HEK293 (cell line): ENCODE data around the gene TMEM81.
A peak's percentile ranks its signal among the peaks of the same experiment; 100 is the strongest.

ENCODE experiments used
- CTCF ChIA-PET: fragments of 350-600 bp; formaldehyde crosslinking; extraction: SDS; loops from one replicate; lab custom pipeline; 2021; ENCODE audit warnings: antibody characterized with exemption; lab: Yijun Ruan, JAX
- POLR2A ChIA-PET: fragments of 300-600 bp; formaldehyde crosslinking; extraction: SDS; loops from one replicate; lab custom pipeline; 2020; ENCODE audit warnings: antibody characterized with exemption, inconsistent platforms; lab: Yijun Ruan, JAX
- H3K27ac ChIP-seq: fragments of 200-500 bp; sonication (Bioruptor generic); 2 replicates; pipeline ENCODE4 v1.5.1; 2014; ENCODE audit warnings: low read depth, low read length, control low read depth, inconsistent platforms; ENCODE audit errors: extremely low read depth
- H3K36me3 ChIP-seq, 2 experiments: fragments of 200-500 bp in 1 of 2; sonication (Bioruptor generic) in 1 of 2; 1 replicate in 1 of 2; 2 replicates in 1 of 2; pipeline ENCODE4 v1.5.1; 2014 to 2017; ENCODE audit warnings: inconsistent platforms in 2 of 2, low read length in 2 of 2; ENCODE audit not compliant: control insufficient read depth in 2 of 2, insufficient read depth in 1 of 2
- H3K4me1 ChIP-seq: fragments of 200-500 bp; sonication (Bioruptor generic); 2 replicates; pipeline ENCODE4 v1.5.1; 2014; ENCODE audit warnings: mild to moderate bottlenecking, low read length, inconsistent platforms; ENCODE audit not compliant: control insufficient read depth, insufficient read depth
- H3K4me3 ChIP-seq: 2 replicates; pipeline ENCODE4 v1.5.1; 2011; ENCODE audit warnings: low read depth, mild to moderate bottlenecking, control low read depth, low read length, moderate library complexity
- H3K9me3 ChIP-seq: fragments of 200-500 bp; sonication (Bioruptor generic); 2 replicates; pipeline ENCODE4 v1.5.1; 2014; ENCODE audit warnings: low read depth, low read length, inconsistent platforms; ENCODE audit not compliant: control insufficient read depth, insufficient read depth
- KLF8 ChIP-seq: fragments of 450-650 bp; formaldehyde crosslinking; IDR thresholded peaks from 2 replicates; pipeline ENCODE4 v1.5.1; 2016; ENCODE audit warnings: missing biosample characterization, missing genetic modification characterization
- MYNN ChIP-seq: fragments of 450-650 bp; formaldehyde crosslinking; IDR thresholded peaks from 2 replicates; pipeline ENCODE4 v1.5.1; 2016; ENCODE audit warnings: missing biosample characterization, missing genetic modification characterization, borderline replicate concordance
- YY1 ChIP-seq: fragments of 450-650 bp; formaldehyde crosslinking; IDR thresholded peaks from 2 replicates; pipeline ENCODE4 v1.5.1; 2018; ENCODE audit warnings: missing biosample characterization, missing genetic modification characterization
- ZBTB48 ChIP-seq: fragments of 450-650 bp; formaldehyde crosslinking; IDR thresholded peaks from 2 replicates; pipeline ENCODE4 v1.5.1; 2016; ENCODE audit warnings: missing biosample characterization, missing genetic modification characterization
- ZFP37 ChIP-seq: fragments of 450-650 bp; formaldehyde crosslinking; IDR thresholded peaks from 2 replicates; pipeline ENCODE4 v1.5.1; 2016; ENCODE audit warnings: missing biosample characterization, missing genetic modification characterization
- ZNF223 ChIP-seq: fragments of 450-650 bp; formaldehyde crosslinking; IDR thresholded peaks from 2 replicates; pipeline ENCODE4 v1.5.1; 2016; ENCODE audit warnings: missing biosample characterization, missing genetic modification characterization
- ZNF23 ChIP-seq: fragments of 450-650 bp; formaldehyde crosslinking; IDR thresholded peaks from 2 replicates; pipeline ENCODE4 v1.5.1; 2016; ENCODE audit warnings: missing biosample characterization, missing genetic modification characterization, borderline replicate concordance
- ZNF24 ChIP-seq: fragments of 450-650 bp; formaldehyde crosslinking; IDR thresholded peaks from 2 replicates; pipeline ENCODE4 v1.5.1; 2016; ENCODE audit warnings: missing biosample characterization, missing genetic modification characterization
- ZNF747 ChIP-seq: fragments of 450-650 bp; formaldehyde crosslinking; IDR thresholded peaks from 2 replicates; pipeline ENCODE4 v1.5.1; 2016; ENCODE audit warnings: missing biosample characterization, missing genetic modification characterization
- ZNF768 ChIP-seq: fragments of 450-650 bp; formaldehyde crosslinking; IDR thresholded peaks from 2 replicates; pipeline ENCODE4 v1.5.1; 2018; ENCODE audit warnings: missing biosample characterization, mild to moderate bottlenecking, missing genetic modification characterization
- ZSCAN16 ChIP-seq: fragments of 450-650 bp; formaldehyde crosslinking; IDR thresholded peaks from 2 replicates; pipeline ENCODE4 v1.5.1; 2016; ENCODE audit warnings: missing biosample characterization, missing genetic modification characterization
- TF ChIP-seq, protein P1 (sequence below): fragments of 450-650 bp; formaldehyde crosslinking; IDR thresholded peaks from 2 replicates; pipeline ENCODE4 v1.5.1; 2017; ENCODE audit warnings: missing biosample characterization, missing genetic modification characterization
- TF ChIP-seq, protein P2 (sequence below): fragments of 450-650 bp; formaldehyde crosslinking; IDR thresholded peaks from 2 replicates; pipeline ENCODE4 v1.5.1; 2016; ENCODE audit warnings: missing biosample characterization, missing genetic modification characterization, borderline replicate concordance

TMEM81 gene

DNA sequence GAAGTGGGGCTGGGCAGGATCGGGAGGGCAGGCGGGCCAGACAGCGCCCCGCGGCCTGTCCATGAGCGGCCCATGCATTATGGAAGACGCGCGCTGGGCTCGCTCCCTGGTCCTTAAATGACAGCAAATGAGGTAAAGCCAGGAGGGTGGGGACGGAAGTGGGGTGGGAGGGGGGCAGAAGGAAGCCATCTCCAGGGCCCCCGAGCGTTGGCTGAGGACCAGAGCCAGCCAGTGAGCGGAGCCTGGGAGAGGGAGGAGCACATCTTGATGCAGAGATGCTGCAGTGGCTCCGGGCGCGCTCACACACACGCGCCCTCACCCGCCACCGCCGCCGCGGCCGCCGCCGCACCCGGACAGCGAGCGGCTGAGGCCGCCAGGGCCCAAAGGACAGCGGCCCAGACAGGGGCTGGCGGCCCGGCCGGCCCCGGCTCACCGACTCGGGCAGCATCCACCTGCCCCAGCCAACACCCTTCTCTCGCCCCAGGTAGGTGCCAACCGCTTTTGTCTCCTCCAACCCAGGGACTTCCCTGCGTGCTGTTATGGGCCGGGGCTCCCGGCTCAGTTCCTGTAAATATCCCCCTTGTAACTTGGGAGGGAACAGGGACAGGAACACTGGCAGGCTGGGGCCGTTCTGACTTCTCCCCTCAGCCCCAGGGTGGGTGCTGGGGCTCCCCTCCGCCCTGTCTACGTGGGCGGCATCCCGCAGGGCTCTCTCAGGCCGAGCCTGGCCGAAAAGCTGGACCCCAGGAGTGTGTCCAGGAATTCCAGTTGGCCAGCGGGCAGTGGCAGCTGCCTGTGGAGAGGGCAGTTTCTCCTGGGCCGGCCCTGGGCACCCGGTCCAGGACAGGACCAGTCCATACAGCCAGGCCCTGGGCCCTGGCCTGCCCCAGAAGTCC is 41.1 kb downstream of the TMEM81 start, which contains the start of gene CNTN2 (continued):
- TF ChIP-seq, protein P1, sequence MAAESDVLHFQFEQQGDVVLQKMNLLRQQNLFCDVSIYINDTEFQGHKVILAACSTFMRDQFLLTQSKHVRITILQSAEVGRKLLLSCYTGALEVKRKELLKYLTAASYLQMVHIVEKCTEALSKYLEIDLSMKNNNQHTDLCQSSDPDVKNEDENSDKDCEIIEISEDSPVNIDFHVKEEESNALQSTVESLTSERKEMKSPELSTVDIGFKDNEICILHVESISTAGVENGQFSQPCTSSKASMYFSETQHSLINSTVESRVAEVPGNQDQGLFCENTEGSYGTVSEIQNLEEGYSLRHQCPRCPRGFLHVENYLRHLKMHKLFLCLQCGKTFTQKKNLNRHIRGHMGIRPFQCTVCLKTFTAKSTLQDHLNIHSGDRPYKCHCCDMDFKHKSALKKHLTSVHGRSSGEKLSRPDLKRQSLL (tag by site-specific recombination), result no peak
- TF ChIP-seq ZNF23 (tag by site-specific recombination) (no peak), ZNF223 (tag by site-specific recombination) (no peak), ZSCAN16 (tag by site-specific recombination) (no peak), ZNF747 (no peak), YY1 (no peak), KLF8 (no peak)
- TF ChIP-seq, protein P2, sequence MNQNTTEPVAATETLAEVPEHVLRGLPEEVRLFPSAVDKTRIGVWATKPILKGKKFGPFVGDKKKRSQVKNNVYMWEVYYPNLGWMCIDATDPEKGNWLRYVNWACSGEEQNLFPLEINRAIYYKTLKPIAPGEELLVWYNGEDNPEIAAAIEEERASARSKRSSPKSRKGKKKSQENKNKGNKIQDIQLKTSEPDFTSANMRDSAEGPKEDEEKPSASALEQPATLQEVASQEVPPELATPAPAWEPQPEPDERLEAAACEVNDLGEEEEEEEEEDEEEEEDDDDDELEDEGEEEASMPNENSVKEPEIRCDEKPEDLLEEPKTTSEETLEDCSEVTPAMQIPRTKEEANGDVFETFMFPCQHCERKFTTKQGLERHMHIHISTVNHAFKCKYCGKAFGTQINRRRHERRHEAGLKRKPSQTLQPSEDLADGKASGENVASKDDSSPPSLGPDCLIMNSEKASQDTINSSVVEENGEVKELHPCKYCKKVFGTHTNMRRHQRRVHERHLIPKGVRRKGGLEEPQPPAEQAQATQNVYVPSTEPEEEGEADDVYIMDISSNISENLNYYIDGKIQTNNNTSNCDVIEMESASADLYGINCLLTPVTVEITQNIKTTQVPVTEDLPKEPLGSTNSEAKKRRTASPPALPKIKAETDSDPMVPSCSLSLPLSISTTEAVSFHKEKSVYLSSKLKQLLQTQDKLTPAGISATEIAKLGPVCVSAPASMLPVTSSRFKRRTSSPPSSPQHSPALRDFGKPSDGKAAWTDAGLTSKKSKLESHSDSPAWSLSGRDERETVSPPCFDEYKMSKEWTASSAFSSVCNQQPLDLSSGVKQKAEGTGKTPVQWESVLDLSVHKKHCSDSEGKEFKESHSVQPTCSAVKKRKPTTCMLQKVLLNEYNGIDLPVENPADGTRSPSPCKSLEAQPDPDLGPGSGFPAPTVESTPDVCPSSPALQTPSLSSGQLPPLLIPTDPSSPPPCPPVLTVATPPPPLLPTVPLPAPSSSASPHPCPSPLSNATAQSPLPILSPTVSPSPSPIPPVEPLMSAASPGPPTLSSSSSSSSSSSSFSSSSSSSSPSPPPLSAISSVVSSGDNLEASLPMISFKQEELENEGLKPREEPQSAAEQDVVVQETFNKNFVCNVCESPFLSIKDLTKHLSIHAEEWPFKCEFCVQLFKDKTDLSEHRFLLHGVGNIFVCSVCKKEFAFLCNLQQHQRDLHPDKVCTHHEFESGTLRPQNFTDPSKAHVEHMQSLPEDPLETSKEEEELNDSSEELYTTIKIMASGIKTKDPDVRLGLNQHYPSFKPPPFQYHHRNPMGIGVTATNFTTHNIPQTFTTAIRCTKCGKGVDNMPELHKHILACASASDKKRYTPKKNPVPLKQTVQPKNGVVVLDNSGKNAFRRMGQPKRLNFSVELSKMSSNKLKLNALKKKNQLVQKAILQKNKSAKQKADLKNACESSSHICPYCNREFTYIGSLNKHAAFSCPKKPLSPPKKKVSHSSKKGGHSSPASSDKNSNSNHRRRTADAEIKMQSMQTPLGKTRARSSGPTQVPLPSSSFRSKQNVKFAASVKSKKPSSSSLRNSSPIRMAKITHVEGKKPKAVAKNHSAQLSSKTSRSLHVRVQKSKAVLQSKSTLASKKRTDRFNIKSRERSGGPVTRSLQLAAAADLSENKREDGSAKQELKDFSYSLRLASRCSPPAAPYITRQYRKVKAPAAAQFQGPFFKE (tag by site-specific recombination), result no peak

DNA sequence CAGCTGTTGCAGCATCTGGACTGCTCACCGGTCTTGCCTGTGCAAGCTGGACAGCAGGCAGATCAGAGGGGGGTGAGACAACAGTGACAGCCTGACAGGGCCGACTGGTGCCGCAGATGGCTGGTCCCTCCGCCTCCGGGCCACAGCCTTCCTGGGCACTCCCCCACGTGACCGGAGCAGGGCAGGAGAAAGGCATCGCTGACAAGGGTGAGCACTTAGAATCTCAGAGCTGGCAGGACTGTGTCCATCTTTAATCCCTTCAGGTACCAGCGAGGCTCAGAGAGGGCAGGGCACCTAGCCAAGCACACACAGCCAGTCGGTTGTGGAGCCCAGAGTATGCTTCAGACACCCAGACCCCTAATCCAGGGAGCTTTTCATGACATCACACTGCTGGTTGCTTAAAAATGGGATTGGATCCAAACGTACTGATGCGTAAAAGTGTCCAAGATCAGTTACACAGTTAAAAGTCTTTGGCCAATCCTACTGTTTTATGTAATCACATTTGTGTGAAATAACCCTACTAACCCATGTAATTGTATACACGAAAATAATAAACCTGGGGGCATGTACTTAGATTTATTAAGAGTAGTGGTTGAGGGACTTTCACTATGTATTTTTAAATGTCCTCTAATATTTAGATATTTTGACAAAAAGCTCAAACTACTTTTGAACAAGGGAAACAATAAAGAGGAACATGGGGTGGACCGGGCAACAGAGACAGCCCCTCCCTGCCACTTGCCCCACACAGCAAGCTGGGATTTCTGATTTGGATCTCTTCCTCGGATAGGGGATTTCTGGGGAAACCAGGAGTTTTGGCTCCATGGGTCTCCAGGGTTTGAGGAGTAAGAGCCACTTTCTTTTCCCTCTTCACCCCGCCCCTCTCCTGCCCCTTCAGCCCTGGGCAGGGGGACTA is 42.0 kb downstream of the TMEM81 start:
- H3K9me3 ChIP-seq, result no peaks in the 10 kb centered on the region
- ChIA-PET CTCF (interaction anchor here (1.0 kb wide), 1 partner anchor 19 kb away, joined by 3 read pairs; no protein-coding TSS in a partner anchor), POLR2A (no interaction called here)
- H3K27ac ChIP-seq, result no peak overlapping the region
- no peak overlapping the region for H3K4me3 ChIP-seq
- no peak for TF ChIP-seq ZFP37 (tag by site-specific recombination)
- no peak for TF ChIP-seq ZNF24 (tag by site-specific recombination)
- 0 out of 2 replicates have a peak, but pooled peaks have one; percentile 20 for TF ChIP-seq ZBTB48
- TF ChIP-seq MYNN (tag by site-specific recombination), result peak; percentile 88
- TF ChIP-seq ZNF768 (tag by site-specific recombination), result peak; percentile 77; the same call in 1 of the 2 replicates
- TF ChIP-seq, all 188 proteins: peak for 3
- Histone ChIP-seq H3K36me3 (no peaks in the 10 kb centered on the region), H3K4me1 (no peaks in the 10 kb centered on the region)
